PC-3 (cell line): Measurements from ENCODE around the gene NCAPG2. TPM values are rescaled to one million over a fixed set of nuclear protein-coding genes. Genes with fewer than 3 reads are reported as not detected.

Source experiments
- ATAC-seq: fragments of 200-7000 bp; cut with Tn5 transposase; 2 replicates; pipeline ENCODE4 v1.9.1; 2020; ENCODE audit warnings: mild to moderate bottlenecking, moderate library complexity
- BruUV-seq: library from RNA; stranded (reverse); fragments of 400-500 nt; replicated peaks from 2 replicates; lab custom pipeline; 2021; lab: Mats Ljungman, UMichigan
- CTCF ChIA-PET: fragments of 300-600 bp; sonication (Branson Sonifier 250); formaldehyde crosslinking; loops from one replicate; lab custom pipeline; 2022; ENCODE audit warnings: antibody characterized with exemption; lab: Charles Lee
- POLR2A ChIA-PET: fragments of 300-600 bp; sonication (Branson Sonifier 250); formaldehyde crosslinking; loops from one replicate; lab custom pipeline; 2022; ENCODE audit warnings: antibody characterized with exemption; ENCODE audit not compliant: unreplicated experiment; lab: Charles Lee
- DNase-seq: peaks from one replicate; pipeline ENCODE4 v3.0.0-alpha.2; 2015
- H2AFZ ChIP-seq: fragments of 300-600 bp; sonication (generic); 2 replicates; pipeline ENCODE4 v1.6.0; 2016; ENCODE audit warnings: antibody characterized with exemption, low read length
- H3F3A ChIP-seq: fragments of 300-600 bp; sonication (generic); one replicate; pipeline ENCODE4 v1.6.0; 2017; ENCODE audit warnings: antibody characterized with exemption, low read length, control low read depth, mild to moderate bottlenecking; ENCODE audit not compliant: unreplicated experiment
- H3K27ac ChIP-seq: fragments of 300-600 bp; sonication (generic); 2 replicates; pipeline ENCODE4 v1.5.1; 2016; ENCODE audit warnings: mild to moderate bottlenecking, low read length
- H3K27me3 ChIP-seq: fragments of 300-600 bp; sonication (generic); 2 replicates; pipeline ENCODE4 v1.6.1; 2016; ENCODE audit warnings: low read length, mixed read lengths
- H3K36me3 ChIP-seq: fragments of 300-600 bp; sonication (generic); 2 replicates; pipeline ENCODE4 v1.6.1; 2016; ENCODE audit warnings: low read depth, mixed run types, low read length, mixed read lengths
- H3K4me1 ChIP-seq: fragments of 300-600 bp; sonication (generic); 2 replicates; pipeline ENCODE4 v1.5.1; 2016; ENCODE audit warnings: low read length; ENCODE audit not compliant: insufficient read depth
- H3K4me2 ChIP-seq: fragments of 300-600 bp; sonication (generic); 2 replicates; pipeline ENCODE4 v1.6.0; 2016; ENCODE audit warnings: low read length
- H3K4me3 ChIP-seq: fragments of 300-600 bp; sonication (generic); 2 replicates; pipeline ENCODE4 v1.5.1; 2016; ENCODE audit warnings: mild to moderate bottlenecking, low read length, mixed read lengths
- H3K79me2 ChIP-seq: fragments of 300-600 bp; sonication (generic); 2 replicates; pipeline ENCODE4 v1.6.1; 2017; ENCODE audit warnings: low read length, mixed read lengths
- H3K9ac ChIP-seq: fragments of 300-600 bp; sonication (generic); 2 replicates; pipeline ENCODE4 v1.6.0; 2016; ENCODE audit warnings: mild to moderate bottlenecking, low read length
- H3K9me2 ChIP-seq: fragments of 300-600 bp; sonication (generic); replicated peaks from 2 replicates; pipeline ENCODE4 v1.6.1; 2016; ENCODE audit warnings: mixed run types, low read length, mixed read lengths
- H3K9me3 ChIP-seq: fragments of 300-600 bp; sonication (generic); 2 replicates; pipeline ENCODE4 v1.6.1; 2016; ENCODE audit warnings: low read length, mixed read lengths
- H4K20me1 ChIP-seq: fragments of 300-600 bp; sonication (generic); 2 replicates; pipeline ENCODE4 v1.6.1; 2016; ENCODE audit warnings: low read length, mixed read lengths
- CTCF ChIP-seq: fragments of 300-600 bp; sonication (generic); conservative IDR thresholded peaks from 2 replicates; pipeline ENCODE4 v1.5.1; 2017; ENCODE audit warnings: antibody characterized with exemption, low read depth, mild to moderate bottlenecking, low read length
- EZH2 ChIP-seq: fragments of 300-600 bp; sonication (generic); IDR thresholded peaks from one replicate; pipeline ENCODE4 v1.6.1; 2017; ENCODE audit warnings: antibody characterized with exemption, mild to moderate bottlenecking, low read length; ENCODE audit not compliant: unreplicated experiment
- EZH2phosphoT487 ChIP-seq: fragments of 300-600 bp; sonication (generic); IDR thresholded peaks from 2 replicates; pipeline ENCODE4 v1.6.1; 2018; ENCODE audit warnings: mild to moderate bottlenecking, antibody characterized with exemption, low read length, borderline replicate concordance
- intact Hi-C: fragments of 100-400 bp; cut with micrococcal nuclease; formaldehyde crosslinking; loops from 2 replicates; pipeline ENCODE4 v1.9.0; 2023
- total RNA-seq: library from RNA; depleted of rRNA; stranded (reverse); fragments of >200 nt; gene quantifications from 2 replicates; pipeline ENCODE4 v1.2.3, GENCODE V29; 2014

NCAPG2 gene
- total RNA-seq, 1 experiment from 2014 or later: 49.2 TPM

- H3K79me2 ChIP-seq: no peaks in the 10 kb centered on the region
- H4K20me1 ChIP-seq: no peaks in the 10 kb centered on the region
- H3K27ac ChIP-seq: no peak overlapping the region
- H3K9me3 ChIP-seq: no peaks in the 10 kb centered on the region
- H3K4me3 ChIP-seq: no peak overlapping the region
- H3K9me2 ChIP-seq: no peaks in the 10 kb centered on the region
- no peak overlapping the region for H2AFZ ChIP-seq
- POLR2A ChIA-PET: no interaction called here
- H3K4me2 ChIP-seq: no peak overlapping the region
- 0 out of 2 replicates have a peak, but pooled peaks cover 3% of the 10 kb centered on the region for H3K36me3 ChIP-seq
- H3K9ac ChIP-seq: no peak overlapping the region
- DNase-seq: no peak
- intact Hi-C loops: no loop called here
- H3K27me3 ChIP-seq: no peaks in the 10 kb centered on the region
- ATAC-seq: no peak
- CTCF ChIA-PET: no interaction called here
- TF ChIP-seq EZH2phosphoT487: no peak
- H3F3A ChIP-seq: no peaks in the 10 kb centered on the region
- BruUV-seq: no TSS peak
- H3K4me1 ChIP-seq: no peaks in the 10 kb centered on the region
Measured at GRCh38 chr7:158609313-158609974, 95.2 kb downstream of the NCAPG2 start.

- Histone ChIP-seq H3K36me3 (0 out of 2 replicates have a peak, but pooled peaks cover 3% of the 10 kb centered on the region), H3K9me2 (no peaks in the 10 kb centered on the region), H3K79me2 (no peaks in the 10 kb centered on the region), H3K9me3 (no peaks in the 10 kb centered on the region), H3F3A (no peaks in the 10 kb centered on the region), H3K27ac (no peak overlapping the region), H3K27me3 (no peaks in the 10 kb centered on the region), H3K4me3 (no peak overlapping the region), H4K20me1 (no peaks in the 10 kb centered on the region), H3K4me2 (no peak overlapping the region), H3K9ac (no peak overlapping the region), H3K4me1 (no peaks in the 10 kb centered on the region), H2AFZ (no peak overlapping the region)
- no TSS peak for BruUV-seq
- CTCF ChIA-PET: no interaction called here
- intact Hi-C loops: no loop called here
- ATAC-seq (no peak), DNase-seq (no peak)
- POLR2A ChIA-PET: no interaction called here
- TF ChIP-seq EZH2phosphoT487 (no peak), CTCF (no peak), EZH2 (no peak)
Measured at GRCh38 chr7:158607563-158607962, 97.0 kb downstream of the NCAPG2 start.

GRCh38 chr7:158606671-158607424 lies 97.8 kb downstream of the NCAPG2 start:
- CTCF ChIA-PET: no interaction called here
- DNase-seq: no peak
- no TSS peak for BruUV-seq
- no peak for ATAC-seq
- no peaks in the 10 kb centered on the region for H3K9me3 ChIP-seq
- no peak overlapping the region for H3K27ac ChIP-seq
- H3K79me2 ChIP-seq: no peaks in the 10 kb centered on the region
- no peak overlapping the region for H3K9ac ChIP-seq
- no peaks in the 10 kb centered on the region for H3K27me3 ChIP-seq
- no peaks in the 10 kb centered on the region for H3F3A ChIP-seq
- H3K4me1 ChIP-seq: no peaks in the 10 kb centered on the region
- no peak overlapping the region for H3K4me2 ChIP-seq
- 0 out of 2 replicates have a peak, but pooled peaks cover 3% of the 10 kb centered on the region for H3K36me3 ChIP-seq
- H3K4me3 ChIP-seq: no peak overlapping the region
- intact Hi-C loops: no loop called here
- H4K20me1 ChIP-seq: no peaks in the 10 kb centered on the region
- no peak for TF ChIP-seq EZH2
- TF ChIP-seq CTCF: no peak
- no peak for TF ChIP-seq EZH2phosphoT487
- no peaks in the 10 kb centered on the region for H3K9me2 ChIP-seq
- no peak overlapping the region for H2AFZ ChIP-seq
- POLR2A ChIA-PET: no interaction called here
